IMR-90 (cell line): ENCODE results near the gene ZFAND4. TPM values are rescaled to one million over a fixed set of nuclear protein-coding genes. Genes with fewer than 3 reads are reported as not detected.

ENCODE experiments used
- ATAC-seq: fragments of 200-7000 bp; cut with Tn5 transposase; 2 replicates; pipeline ENCODE4 v1.9.1; 2020; ENCODE audit warnings: low read depth, mild to moderate bottlenecking, moderate library complexity
- BruUV-seq: library from RNA; stranded (reverse); fragments of 400-500 nt; replicated peaks from 2 replicates; lab custom pipeline; 2021; lab: Mats Ljungman, UMichigan
- CTCF ChIA-PET: fragments of 300-600 bp; formaldehyde crosslinking; extraction: SDS; loops from one replicate; lab custom pipeline; 2021; ENCODE audit warnings: antibody characterized with exemption; lab: Yijun Ruan, JAX
- POLR2A ChIA-PET: fragments of 300-600 bp; sonication (Branson Sonifier 250); formaldehyde crosslinking; loops from one replicate; lab custom pipeline; 2022; ENCODE audit warnings: antibody characterized with exemption; ENCODE audit not compliant: unreplicated experiment; lab: Charles Lee
- DNase-seq: peaks from one replicate; pipeline ENCODE4 v3.0.0; 2013
- H2AFZ ChIP-seq: replicated peaks from 2 replicates; pipeline ENCODE3; 2013; ENCODE audit warnings: low read length, mild to moderate bottlenecking; ENCODE audit not compliant: poor library complexity
- H2AK5ac ChIP-seq: 2 replicates; pipeline ENCODE4 v1.6.1; 2013; ENCODE audit warnings: low read depth, low read length, inconsistent platforms
- H2AK9ac ChIP-seq: replicated peaks from 2 replicates; pipeline ENCODE3; 2013; ENCODE audit warnings: mild to moderate bottlenecking, low read depth, low read length, moderate library complexity; ENCODE audit not compliant: poor library complexity
- H2BK120ac ChIP-seq: 2 replicates; pipeline ENCODE4 v1.6.1; 2013; ENCODE audit warnings: low read depth, low read length, inconsistent platforms
- H2BK15ac ChIP-seq: 3 replicates; pipeline ENCODE4 v1.6.1; 2013; ENCODE audit warnings: low read depth, low read length, inconsistent platforms
- H2BK20ac ChIP-seq: 2 replicates; pipeline ENCODE4 v1.6.1; 2013; ENCODE audit warnings: low read depth, mild to moderate bottlenecking, inconsistent platforms, low read length, moderate library complexity
- H2BK5ac ChIP-seq: 2 replicates; pipeline ENCODE4 v1.6.1; 2013; ENCODE audit warnings: mild to moderate bottlenecking, low read depth, low read length, inconsistent platforms; ENCODE audit not compliant: poor library complexity, severe bottlenecking
- H3K14ac ChIP-seq: replicated peaks from 2 replicates; pipeline ENCODE4 v1.6.1; 2013; ENCODE audit warnings: low read depth, low read length, inconsistent platforms
- H3K18ac ChIP-seq: 2 replicates; pipeline ENCODE4 v1.6.1; 2013; ENCODE audit warnings: low read depth, low read length, control low read depth
- H3K23ac ChIP-seq: 2 replicates; pipeline ENCODE4 v1.6.1; 2013; ENCODE audit warnings: low read depth, low read length, inconsistent platforms
- H3K27ac ChIP-seq: 2 replicates; pipeline ENCODE4 v1.5.1; 2013; ENCODE audit warnings: mild to moderate bottlenecking, control low read depth, low read length; ENCODE audit not compliant: insufficient read depth
- H3K27me3 ChIP-seq: 2 replicates; pipeline ENCODE4 v1.6.1; 2013; ENCODE audit warnings: low read length; ENCODE audit not compliant: control insufficient read depth, insufficient read depth
- H3K36me3 ChIP-seq: 2 replicates; pipeline ENCODE4 v1.6.1; 2013; ENCODE audit warnings: low read length, mixed read lengths; ENCODE audit not compliant: control insufficient read depth, insufficient read depth
- H3K4ac ChIP-seq: 2 replicates; pipeline ENCODE4 v1.6.1; 2013; ENCODE audit warnings: low read depth, low read length, inconsistent platforms
- H3K4me1 ChIP-seq: 2 replicates; pipeline ENCODE4 v1.6.1; 2013; ENCODE audit warnings: low read length, mixed read lengths; ENCODE audit not compliant: control insufficient read depth, insufficient read depth
- H3K4me2 ChIP-seq: 2 replicates; pipeline ENCODE4 v1.6.1; 2013; ENCODE audit warnings: low read depth, mild to moderate bottlenecking, control low read depth, low read length, moderate library complexity
- H3K4me3 ChIP-seq: 2 replicates; pipeline ENCODE4 v1.5.1; 2013; ENCODE audit warnings: low read depth, mild to moderate bottlenecking, control low read depth, low read length, moderate library complexity; ENCODE audit not compliant: insufficient read depth
- H3K56ac ChIP-seq: 2 replicates; pipeline ENCODE4 v1.6.1; 2013; ENCODE audit warnings: low read length, inconsistent platforms; ENCODE audit not compliant: insufficient read depth; ENCODE audit errors: extremely low read depth
- H3K79me1 ChIP-seq, 2 experiments: 2 replicates each; pipeline ENCODE4 v1.6.1; 2013; ENCODE audit warnings: low read length in 2 of 2, inconsistent platforms in 1 of 2, low read depth in 1 of 2
- H3K9ac ChIP-seq: 2 replicates; pipeline ENCODE4 v1.6.1; 2013; ENCODE audit warnings: low read depth, low read length, control low read depth
- H3K9me1 ChIP-seq: 2 replicates; pipeline ENCODE4 v1.6.1; 2013; ENCODE audit warnings: low read length, inconsistent platforms; ENCODE audit not compliant: insufficient read depth
- H3K9me3 ChIP-seq: 2 replicates; pipeline ENCODE4 v1.6.1; 2013; ENCODE audit warnings: low read length; ENCODE audit not compliant: control insufficient read depth, insufficient read depth
- H4K20me1 ChIP-seq: 2 replicates; pipeline ENCODE4 v1.6.1; 2013; ENCODE audit warnings: low read length, inconsistent platforms; ENCODE audit not compliant: insufficient read depth
- H4K5ac ChIP-seq: 2 replicates; pipeline ENCODE4 v1.6.1; 2013; ENCODE audit warnings: mild to moderate bottlenecking, low read depth, low read length, control low read depth
- H4K8ac ChIP-seq, 2 experiments: 2 replicates each; pipeline ENCODE4 v1.6.1; 2013; ENCODE audit warnings: low read depth in 2 of 2, low read length in 2 of 2, control low read depth in 1 of 2, inconsistent platforms in 1 of 2
- H4K91ac ChIP-seq: 2 replicates; pipeline ENCODE4 v1.6.1; 2013; ENCODE audit warnings: low read depth, low read length, inconsistent platforms; ENCODE audit not compliant: insufficient read depth
- BHLHE40 ChIP-seq: fragments of 150-350 bp; IDR thresholded peaks from 2 replicates; pipeline ENCODE4 v1.6.1; 2016; ENCODE audit warnings: mild to moderate bottlenecking, low read depth, low read length
- CEBPB ChIP-seq: IDR thresholded peaks from 2 replicates; pipeline ENCODE4 v1.6.1; 2012; ENCODE audit warnings: low read depth, low read length, improper control_type of control experiment
- CHD1 ChIP-seq: IDR thresholded peaks from 2 replicates; pipeline ENCODE4 v1.6.1; 2012; ENCODE audit warnings: low read depth, low read length, improper control_type of control experiment
- FOS ChIP-seq: fragments of 150-350 bp; IDR thresholded peaks from 2 replicates; pipeline ENCODE4 v1.6.1; 2016; ENCODE audit warnings: low read depth, low read length
- MAFK ChIP-seq: IDR thresholded peaks from 2 replicates; pipeline ENCODE4 v1.6.1; 2012; ENCODE audit warnings: low read depth, low read length, improper control_type of control experiment
- MAZ ChIP-seq: IDR thresholded peaks from 2 replicates; pipeline ENCODE4 v1.6.1; 2012; ENCODE audit warnings: low read depth, mild to moderate bottlenecking, low read length, improper control_type of control experiment, moderate library complexity, borderline replicate concordance
- MXI1 ChIP-seq: IDR thresholded peaks from 2 replicates; pipeline ENCODE4 v1.6.1; 2012; ENCODE audit warnings: low read depth, mild to moderate bottlenecking, low read length, moderate library complexity, borderline replicate concordance
- NFE2L2 ChIP-seq: fragments of 150-350 bp; IDR thresholded peaks from 2 replicates; pipeline ENCODE4 v1.6.1; 2016; ENCODE audit warnings: low read depth, mild to moderate bottlenecking, low read length
- POLR2A ChIP-seq: IDR thresholded peaks from 2 replicates; pipeline ENCODE4 v1.6.1; 2012; ENCODE audit warnings: mild to moderate bottlenecking, low read depth, low read length
- RAD21 ChIP-seq: IDR thresholded peaks from 2 replicates; pipeline ENCODE4 v1.6.1; 2012; ENCODE audit warnings: low read length, improper control_type of control experiment
- RCOR1 ChIP-seq: IDR thresholded peaks from 2 replicates; pipeline ENCODE4 v1.6.1; 2012; ENCODE audit warnings: mild to moderate bottlenecking, low read length, improper control_type of control experiment; ENCODE audit not compliant: insufficient replicate concordance
- RFX5 ChIP-seq: IDR thresholded peaks from 2 replicates; pipeline ENCODE4 v1.8.0; 2012; ENCODE audit warnings: low read depth, mild to moderate bottlenecking, low read length, moderate library complexity
- SMC3 ChIP-seq: fragments of 150-350 bp; IDR thresholded peaks from 2 replicates; pipeline ENCODE4 v1.6.1; 2016; ENCODE audit warnings: low read depth, mild to moderate bottlenecking, antibody characterized with exemption, low read length, moderate library complexity
- WGBS, 2 experiments: methylation state at CpG; one replicate each; pipeline versions ENCODE4 v1.1.5 to v1.1.7; 2013; ENCODE audit warnings: missing lambda C conversion rate in 2 of 2; ENCODE audit not compliant: insufficient read length in 1 of 2; ENCODE audit errors: extremely low coverage in 2 of 2; 5-methylcytosine and 5-hydroxymethylcytosine counted together
- dilution Hi-C: fragments of 300-500 bp; cut with HindIII; formaldehyde crosslinking; loops from one replicate; pipeline ENCODE4 v1.14.3; 2018; ENCODE audit warnings: low sequenced_read_pairs; ENCODE audit not compliant: unreplicated experiment
- in situ Hi-C: fragments of 300-500 bp; cut with MboI; formaldehyde crosslinking; loops from 3 replicates; pipeline ENCODE4 v1.14.3; 2019; ENCODE audit warnings: low sequenced_read_pairs, inconsistent platforms, mixed read lengths
- intact Hi-C: fragments of 100-400 bp; cut with micrococcal nuclease; formaldehyde crosslinking; loops from 2 replicates; pipeline ENCODE4 v1.10.0; 2022
- polyA plus RNA-seq, 3 experiments: library from polyadenylated mRNA; depleted of rRNA; stranded (reverse); fragments of >200 nt; gene quantifications; 2 replicates each; pipeline ENCODE4 v1.2.3, GENCODE V29; 2012; ENCODE audit warnings: low replicate concordance in 1 of 3
- total RNA-seq: library from RNA; depleted of rRNA; stranded (reverse); fragments of >200 nt; gene quantifications from 2 replicates; pipeline ENCODE4 v1.2.3, GENCODE V29; 2012
- TF ChIP-seq, protein P1 (sequence below): fragments of 150-350 bp; IDR thresholded peaks from 2 replicates; pipeline ENCODE4 v1.6.1; 2016; ENCODE audit warnings: low read depth, mild to moderate bottlenecking, low read length, moderate library complexity, borderline replicate concordance
- TF ChIP-seq, protein P2 (sequence below): fragments of 150-350 bp; IDR thresholded peaks from 2 replicates; pipeline ENCODE4 v1.6.1; 2017; ENCODE audit warnings: mild to moderate bottlenecking, antibody characterized with exemption, low read length, low read depth
- TF ChIP-seq, protein P3 (sequence below): conservative IDR thresholded peaks from 2 replicates; pipeline ENCODE4 v1.5.1; 2012; ENCODE audit warnings: mild to moderate bottlenecking, low read depth, low read length, improper control_type of control experiment

Gene ZFAND4
- total and polyA plus RNA-seq, 2 of the 4 experiments (the other 2 are of a cell fraction): 2.0 to 3.4 TPM

DNA sequence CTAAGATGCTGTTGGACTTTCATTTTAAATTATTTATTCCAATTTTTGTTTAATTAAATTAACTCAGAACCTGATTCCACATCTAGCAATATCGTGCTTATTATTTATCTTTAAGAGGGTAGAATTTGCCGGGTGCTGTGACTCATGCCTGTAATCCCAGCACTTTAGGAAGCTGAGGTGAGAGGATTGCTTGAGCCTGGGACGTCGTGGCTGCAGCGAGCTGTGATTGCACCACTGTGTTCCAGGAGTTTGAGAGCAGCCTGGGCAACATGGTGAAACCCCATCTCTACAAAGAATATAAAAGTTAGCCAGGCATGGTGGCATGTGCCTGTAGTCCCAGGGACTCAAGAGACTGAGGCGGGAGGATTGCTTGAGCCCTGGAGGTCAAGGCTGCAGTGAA is 47.8 kb downstream of the ZFAND4 start:
- 100% methylated on average over 1 of the region's 6 CpGs; no CpG with 5 or more reads in 1 of the 2 experiments for WGBS, 2 experiments
- Histone ChIP-seq H4K5ac (no peak overlapping the region), H3K9me1 (no peaks in the 10 kb centered on the region), H3K4ac (no peak overlapping the region), H3K4me1 (no peaks in the 10 kb centered on the region), H2BK15ac (no peak overlapping the region), H3K23ac (no peak overlapping the region), H3K9ac (no peak overlapping the region), H3K27me3 (no peaks in the 10 kb centered on the region), H3K18ac (no peak overlapping the region), H3K9me3 (no peaks in the 10 kb centered on the region), H3K79me1 (no peaks in the 10 kb centered on the region), H2AK5ac (no peak overlapping the region), H2BK120ac (no peak overlapping the region), H4K8ac (no peak overlapping the region), H3K4me2 (no peak overlapping the region), H4K91ac (no peak overlapping the region), H3K27ac (no peak overlapping the region), H3K56ac (no peak overlapping the region), H3K4me3 (no peak overlapping the region), H2AFZ (no peak overlapping the region), H3K36me3 (0 out of 2 replicates have a peak, but pooled peaks cover 1% of the 10 kb centered on the region), H2BK20ac (no peak overlapping the region), H4K20me1 (no peaks in the 10 kb centered on the region), H2BK5ac (no peak overlapping the region), H3K14ac (no peak overlapping the region), H2AK9ac (no peak overlapping the region)
- ChIA-PET CTCF (no interaction called here), POLR2A (no interaction called here)
- no peak for ATAC-seq
- DNase-seq: no peak
- dilution Hi-C loops: no loop called here
- intact Hi-C loops: no loop called here
- BruUV-seq: no TSS peak
- no peak for TF ChIP-seq NFE2L2
- no peak for TF ChIP-seq BHLHE40
- TF ChIP-seq, protein P1, sequence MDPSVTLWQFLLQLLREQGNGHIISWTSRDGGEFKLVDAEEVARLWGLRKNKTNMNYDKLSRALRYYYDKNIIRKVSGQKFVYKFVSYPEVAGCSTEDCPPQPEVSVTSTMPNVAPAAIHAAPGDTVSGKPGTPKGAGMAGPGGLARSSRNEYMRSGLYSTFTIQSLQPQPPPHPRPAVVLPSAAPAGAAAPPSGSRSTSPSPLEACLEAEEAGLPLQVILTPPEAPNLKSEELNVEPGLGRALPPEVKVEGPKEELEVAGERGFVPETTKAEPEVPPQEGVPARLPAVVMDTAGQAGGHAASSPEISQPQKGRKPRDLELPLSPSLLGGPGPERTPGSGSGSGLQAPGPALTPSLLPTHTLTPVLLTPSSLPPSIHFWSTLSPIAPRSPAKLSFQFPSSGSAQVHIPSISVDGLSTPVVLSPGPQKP: no peak
- TF ChIP-seq, protein P2, sequence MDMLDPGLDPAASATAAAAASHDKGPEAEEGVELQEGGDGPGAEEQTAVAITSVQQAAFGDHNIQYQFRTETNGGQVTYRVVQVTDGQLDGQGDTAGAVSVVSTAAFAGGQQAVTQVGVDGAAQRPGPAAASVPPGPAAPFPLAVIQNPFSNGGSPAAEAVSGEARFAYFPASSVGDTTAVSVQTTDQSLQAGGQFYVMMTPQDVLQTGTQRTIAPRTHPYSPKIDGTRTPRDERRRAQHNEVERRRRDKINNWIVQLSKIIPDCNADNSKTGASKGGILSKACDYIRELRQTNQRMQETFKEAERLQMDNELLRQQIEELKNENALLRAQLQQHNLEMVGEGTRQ: no peak
- TF ChIP-seq CEBPB: no peak
- TF ChIP-seq, protein P3, sequence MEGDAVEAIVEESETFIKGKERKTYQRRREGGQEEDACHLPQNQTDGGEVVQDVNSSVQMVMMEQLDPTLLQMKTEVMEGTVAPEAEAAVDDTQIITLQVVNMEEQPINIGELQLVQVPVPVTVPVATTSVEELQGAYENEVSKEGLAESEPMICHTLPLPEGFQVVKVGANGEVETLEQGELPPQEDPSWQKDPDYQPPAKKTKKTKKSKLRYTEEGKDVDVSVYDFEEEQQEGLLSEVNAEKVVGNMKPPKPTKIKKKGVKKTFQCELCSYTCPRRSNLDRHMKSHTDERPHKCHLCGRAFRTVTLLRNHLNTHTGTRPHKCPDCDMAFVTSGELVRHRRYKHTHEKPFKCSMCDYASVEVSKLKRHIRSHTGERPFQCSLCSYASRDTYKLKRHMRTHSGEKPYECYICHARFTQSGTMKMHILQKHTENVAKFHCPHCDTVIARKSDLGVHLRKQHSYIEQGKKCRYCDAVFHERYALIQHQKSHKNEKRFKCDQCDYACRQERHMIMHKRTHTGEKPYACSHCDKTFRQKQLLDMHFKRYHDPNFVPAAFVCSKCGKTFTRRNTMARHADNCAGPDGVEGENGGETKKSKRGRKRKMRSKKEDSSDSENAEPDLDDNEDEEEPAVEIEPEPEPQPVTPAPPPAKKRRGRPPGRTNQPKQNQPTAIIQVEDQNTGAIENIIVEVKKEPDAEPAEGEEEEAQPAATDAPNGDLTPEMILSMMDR: no peak
- TF ChIP-seq FOS: no peak
- no peak for TF ChIP-seq POLR2A
- TF ChIP-seq MAFK: no peak
- TF ChIP-seq RCOR1: no peak
- TF ChIP-seq CHD1: no peak
- no peak for TF ChIP-seq MXI1
- TF ChIP-seq SMC3: no peak
- no peak for TF ChIP-seq MAZ
- TF ChIP-seq RFX5: no peak
- TF ChIP-seq RAD21: no peak
- in situ Hi-C loops: no loop called here
